Effector memory CD4-positive, alpha-beta T cell (primary cell): ENCODE measurements around the gene CMTM4.
"Not testable (repeated sequence)": the region's sequence is repeated elsewhere in the genome, so short reads cannot be mapped to it uniquely, and the experiment has no call there.

ENCODE experiments used
- DNase-seq, 3 donors: peaks; one replicate each; pipeline ENCODE4 v3.0.0-alpha.2; 2020
- H3K27ac ChIP-seq: 2 replicates; pipeline ENCODE4 v1.7.0; 2013; ENCODE audit warnings: mild to moderate bottlenecking, low read length, moderate library complexity; ENCODE audit not compliant: insufficient read depth, poor library complexity, severe bottlenecking
- H3K27me3 ChIP-seq: replicated peaks from 2 replicates; pipeline ENCODE4 v1.7.0; 2013; ENCODE audit warnings: mild to moderate bottlenecking, low read length; ENCODE audit not compliant: insufficient read depth, control insufficient read depth, poor library complexity, severe bottlenecking
- H3K36me3 ChIP-seq: 2 replicates; pipeline ENCODE4 v1.7.0; 2013; ENCODE audit warnings: mild to moderate bottlenecking, low read length, moderate library complexity; ENCODE audit not compliant: control insufficient read depth, insufficient read depth
- H3K4me1 ChIP-seq: 2 replicates; pipeline ENCODE4 v1.7.0; 2013; ENCODE audit warnings: low read length, mild to moderate bottlenecking; ENCODE audit not compliant: control insufficient read depth, insufficient read depth, poor library complexity, severe bottlenecking
- H3K4me3 ChIP-seq: 2 replicates; pipeline ENCODE4 v1.7.0; 2013; ENCODE audit warnings: low read length, low read depth, mild to moderate bottlenecking; ENCODE audit not compliant: insufficient read depth, poor library complexity, severe bottlenecking
- H3K9me3 ChIP-seq: 2 replicates; pipeline ENCODE4 v1.7.0; 2013; ENCODE audit warnings: mild to moderate bottlenecking, low read length, moderate library complexity; ENCODE audit not compliant: control insufficient read depth

The CMTM4 gene

DNA sequence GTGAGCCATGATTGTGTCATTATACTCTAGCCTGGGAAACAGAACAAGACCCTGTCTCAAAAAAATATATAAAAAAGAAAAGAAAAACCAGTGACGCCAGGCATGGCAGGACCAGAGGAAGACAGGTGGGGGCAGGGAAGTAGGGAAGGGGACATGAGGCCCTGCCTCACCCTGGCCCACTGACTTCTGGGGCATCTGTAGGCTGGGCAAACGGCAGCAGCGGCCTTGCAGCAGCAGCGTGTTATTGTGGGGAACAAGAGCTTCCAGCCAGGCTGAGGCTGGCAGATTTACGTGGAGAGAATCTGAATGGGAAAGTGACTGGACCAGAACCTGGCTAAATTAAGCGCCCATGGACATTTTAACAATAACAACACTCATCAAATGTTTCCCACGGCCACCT, 19.4 kb downstream of the CMTM4 start:
- no peaks in the 10 kb centered on the region for H3K27me3 ChIP-seq

GRCh38 chr16:66676599-66676998, 19.9 kb downstream of the CMTM4 start:
- Histone ChIP-seq H3K27me3 (no peaks in the 10 kb centered on the region), H3K27ac (no peak overlapping the region), H3K4me3 (no peak overlapping the region), H3K36me3 (no peaks in the 10 kb centered on the region), H3K4me1 (no peaks in the 10 kb centered on the region), H3K9me3 (no peaks in the 10 kb centered on the region)
- no peak for DNase-seq

More for the DNA sequence above, 19.4 kb downstream of the CMTM4 start:
- no peaks in the 10 kb centered on the region for H3K36me3 ChIP-seq
- no peaks in the 10 kb centered on the region for H3K4me1 ChIP-seq
- H3K9me3 ChIP-seq, result no peaks in the 10 kb centered on the region
- H3K4me3 ChIP-seq, result no peak overlapping the region
- no peak overlapping the region for H3K27ac ChIP-seq
- no peak for DNase-seq

DNA sequence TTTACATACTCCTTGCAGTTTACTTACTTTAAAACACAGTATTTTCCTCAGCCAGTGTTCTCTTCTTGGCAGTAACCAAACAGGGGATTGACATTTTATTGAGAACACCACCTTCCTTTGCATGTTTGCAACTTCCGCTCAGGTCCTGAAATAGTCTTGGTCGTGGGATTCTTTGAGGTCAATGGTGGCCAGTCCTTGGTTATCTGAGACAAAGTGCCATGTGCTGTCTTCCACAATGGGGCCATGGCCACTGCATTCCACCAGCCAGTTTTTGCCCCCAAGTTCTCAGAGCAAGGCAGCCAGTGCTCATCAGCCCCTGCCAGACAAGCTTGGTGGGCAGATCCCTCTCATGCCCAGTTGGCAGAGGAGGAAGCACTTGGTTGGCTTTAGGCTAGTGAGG, 22.9 kb downstream of the CMTM4 start:
- no peak for DNase-seq
- H3K27me3 ChIP-seq, result no peaks in the 10 kb centered on the region
- no peaks in the 10 kb centered on the region for H3K4me1 ChIP-seq
- H3K9me3 ChIP-seq, result no peaks in the 10 kb centered on the region
- no peak overlapping the region for H3K27ac ChIP-seq
- no peaks in the 10 kb centered on the region for H3K36me3 ChIP-seq
- H3K4me3 ChIP-seq, result no peak overlapping the region

- no peak for DNase-seq
- Histone ChIP-seq H3K9me3 (no peaks in the 10 kb centered on the region), H3K27ac (no peak overlapping the region), H3K4me3 (no peak overlapping the region), H3K4me1 (no peaks in the 10 kb centered on the region), H3K27me3 (no peaks in the 10 kb centered on the region), H3K36me3 (no peaks in the 10 kb centered on the region)
Observed at GRCh38 chr16:66670691-66671388, 25.7 kb downstream of the CMTM4 start.

GRCh38 chr16:66668777-66669444, 27.6 kb downstream of the CMTM4 start:
- Histone ChIP-seq H3K27me3 (no peaks in the 10 kb centered on the region), H3K36me3 (no peaks in the 10 kb centered on the region), H3K4me1 (no peaks in the 10 kb centered on the region), H3K27ac (no peak overlapping the region), H3K9me3 (no peaks in the 10 kb centered on the region), H3K4me3 (no peak overlapping the region)
- no peak for DNase-seq

- Histone ChIP-seq H3K4me3 (no peak overlapping the region), H3K36me3 (no peaks in the 10 kb centered on the region), H3K9me3 (no peaks in the 10 kb centered on the region), H3K4me1 (no peaks in the 10 kb centered on the region), H3K27me3 (no peaks in the 10 kb centered on the region), H3K27ac (no peak overlapping the region)
- no peak for DNase-seq
Observed at GRCh38 chr16:66667944-66668343, 28.6 kb downstream of the CMTM4 start.

- H3K27ac ChIP-seq, result no peak overlapping the region
- no peaks in the 10 kb centered on the region for H3K27me3 ChIP-seq
- H3K4me1 ChIP-seq, result no peaks in the 10 kb centered on the region
- H3K4me3 ChIP-seq, result no peak overlapping the region
- no peak for DNase-seq
- H3K36me3 ChIP-seq, result no peaks in the 10 kb centered on the region
- no peaks in the 10 kb centered on the region for H3K9me3 ChIP-seq
Observed at GRCh38 chr16:66662445-66663194, 33.9 kb downstream of the CMTM4 start.

GRCh38 chr16:66661671-66662346, 34.7 kb downstream of the CMTM4 start:
- H3K9me3 ChIP-seq, H3K4me3 ChIP-seq, H3K27me3 ChIP-seq, DNase-seq, H3K4me1 ChIP-seq, H3K27ac ChIP-seq, H3K36me3 ChIP-seq: not testable (repeated sequence)

DNA sequence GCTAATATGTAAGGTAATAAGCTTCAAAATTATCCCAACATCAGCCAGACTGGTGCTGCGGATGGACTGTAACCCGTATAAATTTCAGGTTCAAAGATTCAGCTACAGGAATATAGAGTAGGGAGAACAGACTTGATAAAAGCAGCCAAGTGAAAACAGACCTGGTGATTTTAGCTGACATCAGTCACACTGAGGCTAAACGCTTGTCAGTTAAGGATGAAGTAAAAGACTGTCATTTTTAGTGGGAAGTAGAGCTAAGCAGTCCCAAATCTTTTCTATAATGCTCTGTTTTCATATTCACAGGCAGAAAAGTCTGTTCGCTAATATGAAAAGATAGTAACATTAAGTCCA, 35.4 kb downstream of the CMTM4 start:
- no peaks in the 10 kb centered on the region for H3K27me3 ChIP-seq
- H3K27ac ChIP-seq, result no peak overlapping the region
- H3K9me3 ChIP-seq, result no peaks in the 10 kb centered on the region
- H3K4me1 ChIP-seq, result no peaks in the 10 kb centered on the region
- DNase-seq, result no peak
- H3K36me3 ChIP-seq, result no peaks in the 10 kb centered on the region
- H3K4me3 ChIP-seq, result no peak overlapping the region
